Stimulated activated CD8-positive, alpha-beta memory T cell treated with anti-CD3 and anti-CD28 coated beads, Interleukin-7, amount 100 ng/mL, for 48 hours (primary cell): ENCODE data around the gene RERE.
"Not testable (repeated sequence)": the region's sequence is repeated elsewhere in the genome, so short reads cannot be mapped to it uniquely, and the experiment has no call there.

ENCODE experiments used
- DNase-seq, 2 donors: peaks; one replicate each; pipeline ENCODE4 v3.0.0-alpha.2; 2020; ENCODE audit warnings: low read depth in 1 of 2; ENCODE audit errors: extremely low read depth in 1 of 2

RERE gene

GRCh38 chr1:8844501-8845006 is 27.1 kb upstream of the RERE start:
- DNase-seq: no peak

DNA sequence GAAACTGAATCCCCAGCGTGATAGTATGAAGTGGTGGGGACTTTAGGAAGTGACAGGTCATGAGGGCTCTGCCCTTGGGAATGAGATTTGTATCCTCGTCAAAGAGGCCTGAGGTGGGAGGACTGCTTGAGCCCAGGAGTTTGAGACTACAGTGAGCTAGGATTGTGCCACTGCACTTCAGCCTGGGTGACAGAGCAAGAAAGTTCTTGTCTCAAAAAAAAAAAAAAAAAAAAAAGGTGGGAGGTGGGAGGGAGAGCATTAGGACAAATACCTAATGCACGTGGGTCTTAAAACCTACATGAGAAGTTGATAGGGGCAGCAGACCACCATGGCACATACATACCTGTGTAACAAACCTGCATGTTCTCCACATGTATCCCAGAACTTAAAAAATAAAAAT is 24.0 kb upstream of the RERE start:
- no peak for DNase-seq

DNA sequence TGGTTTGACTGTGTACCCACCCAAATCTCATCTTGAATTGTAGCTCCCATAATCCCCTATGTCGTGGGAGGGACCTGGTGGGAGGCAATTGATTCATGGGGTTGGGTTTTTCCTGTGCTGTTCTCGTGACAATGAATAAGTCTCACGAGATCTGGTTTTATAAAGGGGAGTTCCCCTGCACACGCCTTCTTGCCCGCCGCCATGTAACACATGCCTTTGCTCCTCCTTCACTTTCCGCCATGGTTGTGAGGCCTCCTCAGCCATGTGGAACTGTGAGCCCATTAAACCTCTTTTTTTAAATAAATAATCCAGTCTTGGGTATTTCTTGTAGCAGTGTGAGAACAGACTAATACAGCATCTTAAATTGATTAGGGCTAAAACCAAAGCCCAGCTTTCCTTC is 22.6 kb upstream of the RERE start:
- DNase-seq: no peak

GRCh38 chr1:8835941-8836643 is 18.7 kb upstream of the RERE start:
- no peak for DNase-seq

GRCh38 chr1:8831340-8831739 is 13.9 kb upstream of the RERE start:
- no peak for DNase-seq

DNA sequence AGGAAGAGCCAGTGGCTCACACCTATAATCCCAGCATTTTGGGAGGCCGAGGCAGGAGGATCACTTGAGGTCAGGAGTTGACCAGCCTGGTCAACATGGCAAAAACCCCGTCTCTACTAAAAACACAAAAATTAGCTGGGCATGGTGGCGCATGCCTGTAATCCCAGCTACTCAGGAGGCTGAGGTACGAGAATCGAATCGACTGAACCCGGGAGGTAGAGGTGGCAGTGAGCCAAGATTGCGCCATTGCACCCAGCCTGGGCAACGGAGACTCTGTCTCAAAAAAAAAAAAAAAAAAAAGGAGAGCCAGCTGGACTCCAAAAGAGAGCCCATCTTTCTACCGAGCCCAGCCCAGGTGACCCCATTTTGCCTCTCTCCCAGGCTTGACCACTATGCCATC is 13.3 kb upstream of the RERE start:
- DNase-seq: not testable (repeated sequence)

GRCh38 chr1:8825985-8826481 is 8.6 kb upstream of the RERE start:
- DNase-seq: no peak

DNA sequence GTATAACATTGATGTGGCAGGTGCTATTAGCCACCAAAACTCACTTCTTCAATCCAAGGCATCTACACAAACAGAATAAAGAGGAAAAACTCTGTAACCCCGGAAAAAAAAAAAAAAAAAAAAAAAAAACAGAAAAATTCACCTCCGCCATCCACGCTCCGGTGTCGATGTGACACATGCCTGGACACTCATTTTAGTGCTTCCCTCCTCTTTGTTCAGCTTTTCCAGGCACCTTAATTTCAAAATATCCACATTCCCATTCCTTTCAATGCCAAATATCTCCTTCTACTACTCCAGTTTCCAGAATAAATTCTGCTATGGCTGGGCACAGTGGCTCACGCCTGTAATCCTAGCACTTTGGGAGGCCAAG is 5.8 kb upstream of the RERE start:
- DNase-seq: no peak

DNA sequence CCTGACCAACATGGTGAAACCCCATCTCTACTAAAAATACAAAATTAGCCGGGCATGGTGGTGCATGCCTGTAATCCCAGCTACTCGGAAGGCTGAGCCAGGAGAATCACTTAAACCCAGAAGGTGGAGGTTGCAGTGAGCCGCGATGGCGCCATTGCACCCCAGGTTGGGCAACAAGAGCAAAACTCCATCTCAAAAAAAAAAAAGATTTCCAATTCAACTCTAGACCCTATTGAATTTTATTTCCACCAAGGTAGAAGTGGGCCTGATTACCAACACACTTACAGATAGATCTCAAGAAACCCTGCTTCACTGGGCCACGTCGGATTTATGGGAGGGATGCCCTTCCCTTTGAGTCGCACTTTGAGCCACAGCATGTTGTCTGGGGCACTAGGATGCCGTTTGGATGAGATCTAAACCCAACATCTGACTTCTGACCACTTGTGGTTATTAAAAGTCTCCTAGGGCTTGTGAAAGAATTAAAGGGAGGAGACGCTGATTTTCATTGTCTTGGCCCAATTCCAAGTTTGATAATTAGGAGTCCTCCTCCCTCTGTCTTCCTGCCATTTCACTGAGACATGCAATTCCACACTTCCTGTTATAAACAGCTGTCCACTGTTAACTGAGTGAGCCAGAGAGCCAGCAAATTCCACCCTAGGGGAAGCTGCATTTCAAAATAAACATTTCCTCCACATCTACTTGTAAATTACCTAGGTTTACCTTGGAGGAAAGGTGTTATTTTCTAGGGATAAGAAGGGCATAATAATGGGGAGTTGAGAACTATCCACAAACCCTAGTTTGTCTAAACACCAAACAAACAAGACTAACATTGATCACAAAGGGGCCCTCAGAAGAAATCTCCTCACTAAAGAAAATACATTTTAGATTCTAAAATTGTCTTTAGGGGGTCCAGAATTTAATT is 5.2 kb upstream of the RERE start:
- no peak for DNase-seq

GRCh38 chr1:8821084-8821483 is 3.6 kb upstream of the RERE start:
- DNase-seq: no peak

DNA sequence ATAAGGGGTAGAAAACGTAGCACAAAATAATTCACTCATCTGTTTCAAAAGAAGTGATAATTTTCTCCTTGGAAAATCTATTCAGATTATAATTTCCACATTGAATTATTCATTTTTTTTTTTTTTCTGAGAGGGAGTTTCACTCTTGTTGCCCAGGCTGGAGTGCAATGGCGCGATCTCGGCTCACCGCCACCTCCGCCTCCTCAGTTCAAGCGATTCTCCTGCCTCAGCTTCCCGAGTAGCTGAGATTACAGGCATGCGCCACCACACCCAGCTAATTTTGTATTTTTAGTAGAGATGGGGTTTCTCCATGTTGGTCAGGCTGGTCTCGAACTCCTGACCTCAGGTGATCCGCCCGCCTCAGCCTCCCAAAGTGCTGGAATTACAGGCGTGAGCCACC is 1.3 kb upstream of the RERE start:
- DNase-seq: not testable (repeated sequence)

DNA sequence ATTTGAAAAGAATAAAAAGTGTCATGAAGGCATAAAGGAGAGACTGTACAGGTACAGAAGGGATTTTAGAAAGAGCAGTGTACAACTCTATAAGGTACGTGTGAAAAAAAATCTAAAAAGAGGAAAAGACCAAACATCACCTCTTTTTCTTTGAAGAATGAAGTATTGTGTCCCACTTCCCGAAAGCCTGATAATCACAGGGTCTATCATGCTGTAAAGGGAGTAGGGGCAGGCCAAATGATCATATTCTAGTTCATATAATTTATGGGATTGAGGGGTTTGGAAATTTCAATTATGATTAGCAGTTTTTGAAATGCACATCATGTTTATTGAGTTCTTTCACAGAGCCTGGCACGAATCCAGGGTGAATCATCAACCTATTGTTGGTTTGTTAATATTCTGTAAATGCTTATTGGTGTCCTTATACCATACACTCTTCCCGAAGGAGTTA is 910 bp upstream of the RERE start:
- no peak for DNase-seq

DNA sequence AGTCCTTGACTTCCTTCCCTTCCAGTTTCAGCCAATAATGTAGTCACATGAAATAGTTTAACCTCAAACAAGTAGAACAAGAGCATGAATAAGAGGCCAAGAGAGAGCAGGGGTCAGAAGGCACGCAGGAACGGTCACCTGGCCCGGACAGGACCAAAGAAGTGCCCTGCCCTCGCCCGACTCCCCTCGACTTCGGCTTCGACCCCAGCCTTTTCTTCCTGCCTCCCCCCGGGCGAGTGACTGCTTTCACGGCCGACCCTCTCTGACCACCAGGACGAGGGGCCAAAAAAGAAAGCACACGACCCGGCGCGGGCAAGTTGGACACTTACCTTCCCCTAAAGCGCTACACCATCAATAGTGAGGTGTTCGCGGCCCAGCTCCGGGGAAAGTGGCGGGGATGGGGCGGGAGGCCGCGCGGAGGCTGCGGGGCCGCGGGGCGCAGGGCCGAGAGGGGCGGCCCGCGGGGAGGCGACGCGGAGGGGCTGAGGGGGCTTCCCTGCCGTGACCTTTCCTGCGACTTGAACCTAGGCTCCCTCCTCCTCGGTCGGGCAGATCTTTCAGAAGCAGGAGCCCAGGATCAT is 519 bp downstream of the RERE start:
- no peak for DNase-seq

- no peak for DNase-seq
Observed at GRCh38 chr1:8816264-8816663, 1.2 kb downstream of the RERE start.

GRCh38 chr1:8815582-8816151 is 1.8 kb downstream of the RERE start:
- DNase-seq: no peak

- no peak for DNase-seq
Observed at GRCh38 chr1:8814865-8815264, 2.6 kb downstream of the RERE start.

- no peak for DNase-seq
Observed at GRCh38 chr1:8813991-8814390, 3.4 kb downstream of the RERE start.

- no peak for DNase-seq
Observed at GRCh38 chr1:8813016-8813763, 4.2 kb downstream of the RERE start.

DNA sequence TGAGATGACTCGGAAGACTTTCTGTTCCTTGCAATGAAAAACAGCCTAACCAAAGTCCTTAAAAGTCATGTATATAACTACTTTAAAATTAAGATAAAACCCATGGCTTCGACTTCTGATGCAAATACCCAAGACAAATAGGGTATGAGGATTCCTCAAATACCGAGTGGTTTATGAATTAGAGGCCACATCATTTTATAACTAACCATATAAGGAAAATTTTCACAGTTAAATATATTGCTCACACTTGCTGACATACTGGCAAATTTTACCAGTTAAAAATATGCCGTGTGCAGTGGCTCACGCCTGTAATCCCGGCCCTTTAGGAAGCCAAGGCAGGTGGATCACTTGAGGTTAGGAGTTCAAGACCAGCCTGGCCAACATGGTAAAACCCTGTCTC is 5.4 kb downstream of the RERE start:
- DNase-seq: no peak

GRCh38 chr1:8810987-8811386 is 6.5 kb downstream of the RERE start:
- no peak for DNase-seq
